Stomach (tissue), 4 donors: ENCODE data around the gene FASTKD1.

ENCODE experiments used
- EP300 ChIP-seq: sonication (generic); formaldehyde crosslinking; IDR thresholded peaks from one replicate; pipeline ENCODE4 v1.6.1; 2017; ENCODE audit warnings: antibody characterized with exemption
- TF ChIP-seq, protein P1 (sequence below), 7 experiments: fragments of 450-650 bp in 4 of 7; fragments of 200-600 bp in 3 of 7; sonication (generic) in 3 of 7; IDR thresholded peaks; one replicate each; pipeline ENCODE4 v1.5.1; 2016 to 2019; ENCODE audit warnings: antibody characterized with exemption in 7 of 7, control low read depth in 2 of 7, mild to moderate bottlenecking in 1 of 7

DNA sequence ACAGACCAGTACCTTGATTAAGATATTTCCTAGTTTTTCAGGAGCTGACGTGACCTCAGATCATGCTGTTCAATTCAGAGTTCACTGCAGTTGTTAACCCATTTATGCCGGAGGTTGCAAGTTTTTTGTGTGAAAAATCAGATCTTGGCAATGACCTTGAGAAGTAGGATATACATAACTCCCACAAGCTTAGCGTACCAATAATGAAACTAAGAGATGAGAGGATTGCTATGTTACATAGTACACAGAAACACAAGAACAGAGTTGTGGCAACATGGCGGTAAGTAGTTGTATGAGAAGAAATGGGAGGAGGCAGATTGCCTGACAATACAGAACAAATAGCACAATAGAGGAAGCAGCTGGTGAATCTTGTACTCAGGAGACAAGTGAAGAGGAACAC, 49.6 kb upstream of the FASTKD1 start:
- TF ChIP-seq, protein P1, sequence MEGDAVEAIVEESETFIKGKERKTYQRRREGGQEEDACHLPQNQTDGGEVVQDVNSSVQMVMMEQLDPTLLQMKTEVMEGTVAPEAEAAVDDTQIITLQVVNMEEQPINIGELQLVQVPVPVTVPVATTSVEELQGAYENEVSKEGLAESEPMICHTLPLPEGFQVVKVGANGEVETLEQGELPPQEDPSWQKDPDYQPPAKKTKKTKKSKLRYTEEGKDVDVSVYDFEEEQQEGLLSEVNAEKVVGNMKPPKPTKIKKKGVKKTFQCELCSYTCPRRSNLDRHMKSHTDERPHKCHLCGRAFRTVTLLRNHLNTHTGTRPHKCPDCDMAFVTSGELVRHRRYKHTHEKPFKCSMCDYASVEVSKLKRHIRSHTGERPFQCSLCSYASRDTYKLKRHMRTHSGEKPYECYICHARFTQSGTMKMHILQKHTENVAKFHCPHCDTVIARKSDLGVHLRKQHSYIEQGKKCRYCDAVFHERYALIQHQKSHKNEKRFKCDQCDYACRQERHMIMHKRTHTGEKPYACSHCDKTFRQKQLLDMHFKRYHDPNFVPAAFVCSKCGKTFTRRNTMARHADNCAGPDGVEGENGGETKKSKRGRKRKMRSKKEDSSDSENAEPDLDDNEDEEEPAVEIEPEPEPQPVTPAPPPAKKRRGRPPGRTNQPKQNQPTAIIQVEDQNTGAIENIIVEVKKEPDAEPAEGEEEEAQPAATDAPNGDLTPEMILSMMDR (IDR thresholded peaks at IDR 0.05), result no peak
- no peak for TF ChIP-seq EP300
